ENCODE measurements around the gene NCAPG2. TPM values are rescaled to one million over a fixed set of nuclear protein-coding genes. Genes with fewer than 3 reads are reported as not detected.

The NCAPG2 gene
- total RNA-seq, 1 experiment from 2014 or later = 99.4 TPM

DNA sequence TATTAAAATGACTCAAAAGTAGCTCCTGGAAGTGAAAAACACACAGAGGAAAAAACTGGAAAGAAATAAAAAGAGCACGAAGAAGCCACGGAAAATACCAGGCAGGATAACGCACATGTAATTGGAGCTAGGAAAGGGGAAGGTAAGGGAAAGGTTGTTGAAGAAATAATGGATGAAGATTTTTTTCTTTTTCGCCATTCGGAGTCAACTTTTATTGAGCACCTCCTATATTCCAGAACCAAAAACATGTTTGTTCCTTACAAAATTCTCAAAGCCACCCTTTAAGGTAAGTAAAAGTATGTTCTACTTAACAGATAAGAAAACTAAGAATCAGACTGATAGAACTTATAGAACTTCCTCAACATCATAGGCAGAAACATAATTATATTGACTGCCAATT lies 84.2 kb downstream of the NCAPG2 start:
- Histone ChIP-seq H3K27me3 (ENCODE audit: insufficient read depth, low read length) (no peaks in the 10 kb centered on the region), H4K91ac (ENCODE audit: insufficient read length, low read depth, low read length) (no peak overlapping the region), H2AK5ac (ENCODE audit: insufficient read length, low read length) (no peak overlapping the region), H3K14ac (ENCODE audit: insufficient read depth, low read length) (no peak overlapping the region), H3K23ac (ENCODE audit: insufficient read length, low read depth, low read length) (no peak overlapping the region), H3K9me3 (ENCODE audit: control insufficient read depth, low read depth, low read length) (no peaks in the 10 kb centered on the region), H3K79me2 (ENCODE audit: insufficient read depth, low read length) (no peaks in the 10 kb centered on the region), H3K56ac (ENCODE audit: insufficient read length, low read depth, low read length) (no peak overlapping the region), H2AFZ (ENCODE audit: low read length) (no peak overlapping the region), H3K4ac (ENCODE audit: low read depth, low read length) (no peak overlapping the region), H2BK15ac (ENCODE audit: low read depth, low read length) (no peak overlapping the region), H4K20me1 (ENCODE audit: control insufficient read depth, insufficient read depth, insufficient read length) (no peaks in the 10 kb centered on the region), H3K79me1 (ENCODE audit: insufficient read depth, low read depth, low read length, poor library complexity, severe bottlenecking) (peaks cover 4% of the 10 kb centered on the region), H2BK20ac (ENCODE audit: low read depth, low read length, poor library complexity, severe bottlenecking) (no peak overlapping the region), H4K5ac (ENCODE audit: insufficient read length, low read depth, low read length) (no peak overlapping the region), H2BK12ac (ENCODE audit: insufficient read length, low read depth, low read length) (no peak overlapping the region), H2BK5ac (ENCODE audit: insufficient read length, low read length) (no peak overlapping the region), H2BK120ac (ENCODE audit: low read depth, low read length, poor library complexity, severe bottlenecking) (no peak overlapping the region), H3K27ac (ENCODE audit: insufficient read length, low read depth, low read length) (no peak overlapping the region), H3K9ac (ENCODE audit: extremely low read depth, insufficient read length, low read length) (no peak overlapping the region), H3K23me2 (ENCODE audit: insufficient read length, low read depth, low read length, poor library complexity, severe bottlenecking) (no peaks in the 10 kb centered on the region), H3K4me1 (ENCODE audit: insufficient read depth, low read length) (peaks cover 8% of the 10 kb centered on the region), H3K18ac (ENCODE audit: insufficient read length, low read depth, low read length) (no peak overlapping the region), H3T11ph (ENCODE audit: low read length) (no peak overlapping the region), H4K8ac (replicated peaks; ENCODE audit: insufficient read length, low read depth, low read length) (no peak overlapping the region), H3K4me2 (ENCODE audit: insufficient read depth, insufficient read length, low read length) (no peak overlapping the region)
- no peak overlapping the region for H3K4me3 Mint-ChIP-seq
- H3K27me3 Mint-ChIP-seq (ENCODE audit: low read depth) = no peaks in the 10 kb centered on the region
- DNase-seq = no peak
- H3K4me1 Mint-ChIP-seq = peaks cover 35 to 37% of the 10 kb centered on the region in 2 experiments
- WGBS (ENCODE audit: extremely low coverage, insufficient read length, low lambda C conversion rate) = no CpG with 5 or more reads among the region's 5 CpGs
- no peak overlapping the region for H3K27ac Mint-ChIP-seq
- TF ChIP-seq, protein P1, sequence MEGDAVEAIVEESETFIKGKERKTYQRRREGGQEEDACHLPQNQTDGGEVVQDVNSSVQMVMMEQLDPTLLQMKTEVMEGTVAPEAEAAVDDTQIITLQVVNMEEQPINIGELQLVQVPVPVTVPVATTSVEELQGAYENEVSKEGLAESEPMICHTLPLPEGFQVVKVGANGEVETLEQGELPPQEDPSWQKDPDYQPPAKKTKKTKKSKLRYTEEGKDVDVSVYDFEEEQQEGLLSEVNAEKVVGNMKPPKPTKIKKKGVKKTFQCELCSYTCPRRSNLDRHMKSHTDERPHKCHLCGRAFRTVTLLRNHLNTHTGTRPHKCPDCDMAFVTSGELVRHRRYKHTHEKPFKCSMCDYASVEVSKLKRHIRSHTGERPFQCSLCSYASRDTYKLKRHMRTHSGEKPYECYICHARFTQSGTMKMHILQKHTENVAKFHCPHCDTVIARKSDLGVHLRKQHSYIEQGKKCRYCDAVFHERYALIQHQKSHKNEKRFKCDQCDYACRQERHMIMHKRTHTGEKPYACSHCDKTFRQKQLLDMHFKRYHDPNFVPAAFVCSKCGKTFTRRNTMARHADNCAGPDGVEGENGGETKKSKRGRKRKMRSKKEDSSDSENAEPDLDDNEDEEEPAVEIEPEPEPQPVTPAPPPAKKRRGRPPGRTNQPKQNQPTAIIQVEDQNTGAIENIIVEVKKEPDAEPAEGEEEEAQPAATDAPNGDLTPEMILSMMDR (conservative IDR thresholded peaks at IDR 0.05) = no peak
- H3K36me3 Mint-ChIP-seq (ENCODE audit: insufficient read depth in 1 of 3, low read depth in 3 of 3) = peaks cover 5 to 30% (median 26%) of the 10 kb centered on the region in 3 experiments; a peak in 6 of 7 replicates
- H3K9me3 Mint-ChIP-seq = no peaks in the 10 kb centered on the region
